ENCODE measurements around the gene FADS1.

Gene FADS1

DNA sequence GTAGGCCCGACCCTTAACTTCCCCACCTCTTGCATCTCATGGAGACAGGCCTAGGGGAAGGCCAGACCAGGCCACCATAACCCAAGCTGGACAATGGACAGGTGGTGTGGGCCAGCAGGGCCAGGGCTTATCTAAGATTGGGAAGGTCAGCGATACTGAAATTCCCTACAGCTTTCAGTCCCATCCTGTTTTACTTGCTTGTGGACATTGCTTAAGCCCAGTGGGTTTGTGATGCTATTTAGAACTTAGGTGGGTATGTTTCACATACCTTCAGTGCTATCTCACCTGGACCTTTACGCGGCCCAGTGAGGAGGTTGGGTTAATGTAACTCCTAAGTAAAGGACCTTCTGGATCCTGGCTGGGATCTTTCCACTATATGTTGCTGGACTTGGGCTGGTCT, 13.0 kb upstream of the FADS1 start:
- intact Hi-C loops (cut with DNase I), result no loop called here
- no peak for DNase-seq

DNA sequence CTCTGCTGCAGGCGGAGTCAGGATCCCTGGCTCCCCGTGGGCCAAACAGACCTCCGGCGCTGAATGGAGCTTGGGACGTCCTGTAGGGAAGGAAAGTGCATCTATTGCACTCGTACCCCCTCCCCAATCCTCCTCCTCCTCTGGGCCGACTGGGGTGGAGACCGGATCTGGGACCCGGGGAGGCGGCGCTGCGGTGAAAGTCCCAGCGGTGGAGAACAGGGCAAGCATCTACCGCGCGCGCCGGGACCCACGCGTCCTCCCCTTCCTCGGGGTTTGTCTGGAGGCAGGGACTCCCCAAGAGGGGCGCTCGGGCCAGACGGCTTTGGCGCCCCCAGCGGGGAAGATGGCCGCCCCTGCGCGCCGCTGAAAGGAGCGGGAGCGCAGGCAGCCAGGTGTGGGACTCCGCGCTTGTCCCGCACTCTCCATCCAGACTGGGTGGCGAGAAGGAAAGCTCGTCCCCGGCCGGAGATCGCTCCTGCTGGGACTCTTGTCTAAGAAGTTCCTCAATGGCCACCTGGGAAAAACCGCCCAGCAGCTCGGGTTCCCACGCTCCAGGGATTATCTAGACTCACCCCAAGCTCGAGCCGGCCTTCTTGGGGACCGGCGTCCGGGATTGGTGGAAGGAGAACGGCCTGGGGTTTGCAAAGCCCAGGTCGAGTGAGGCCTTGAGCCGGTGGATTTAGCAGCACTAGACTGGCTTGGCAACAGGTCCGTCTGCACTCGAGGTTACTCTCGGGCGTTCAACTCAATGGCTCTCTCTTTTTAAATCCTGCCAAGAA, 12.0 kb upstream of the FADS1 start:
- intact Hi-C loops (cut with DNase I), result no loop called here
- peak in 35 of 42 donors; percentile 14 to 72 (median 42) for DNase-seq

DNA sequence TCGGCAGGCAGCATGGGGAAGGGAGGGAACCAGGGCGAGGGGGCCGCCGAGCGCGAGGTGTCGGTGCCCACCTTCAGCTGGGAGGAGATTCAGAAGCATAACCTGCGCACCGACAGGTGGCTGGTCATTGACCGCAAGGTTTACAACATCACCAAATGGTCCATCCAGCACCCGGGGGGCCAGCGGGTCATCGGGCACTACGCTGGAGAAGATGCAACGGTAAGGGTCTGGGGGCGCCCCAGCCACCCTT, 11.5 kb upstream of the FADS1 start:
- DNase-seq, result peak in 1 of 42 donors; percentile 49
- intact Hi-C loops (cut with DNase I), result no loop called here

DNA sequence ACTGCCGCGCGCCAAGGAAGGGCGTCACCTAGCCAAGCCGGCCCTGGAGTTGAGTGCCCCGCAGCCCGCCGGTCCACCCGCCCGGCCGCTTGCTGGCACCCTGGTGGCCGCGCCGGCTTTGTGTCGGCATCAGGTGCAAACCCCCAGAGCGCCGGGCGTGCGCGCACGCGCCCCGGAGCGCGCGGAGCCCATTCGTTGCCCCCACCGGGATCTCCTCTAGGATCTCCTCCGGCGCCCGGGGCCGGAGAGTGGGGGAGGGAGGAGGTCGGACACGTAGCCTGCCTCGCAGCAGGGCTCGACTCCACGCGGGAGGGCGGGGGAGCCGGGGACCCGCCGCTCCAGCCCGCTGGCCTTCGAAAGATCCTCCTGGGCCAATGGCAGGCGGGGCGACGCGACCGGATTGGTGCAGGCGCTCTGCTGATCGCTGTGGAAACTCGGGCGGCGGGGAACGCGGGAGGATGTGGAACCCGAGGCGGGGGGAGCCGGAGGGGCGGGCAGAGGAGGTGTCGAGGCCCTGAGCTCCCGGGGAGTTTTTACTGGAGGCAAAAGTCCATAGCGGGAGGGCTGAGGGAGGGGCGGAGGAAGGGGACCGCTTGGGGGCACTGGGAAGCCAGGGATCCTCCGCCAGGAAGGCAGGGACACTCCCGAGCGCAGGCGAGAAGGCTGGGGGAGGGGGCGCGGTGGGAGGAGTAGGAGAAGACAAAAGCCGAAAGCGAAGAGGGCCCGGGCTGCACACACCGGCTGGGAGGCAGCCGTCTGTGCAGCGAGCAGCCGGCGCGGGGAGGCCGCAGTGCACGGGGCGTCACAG, 11.0 kb upstream of the FADS1 start, which contains the start of gene FADS2:
TSS of gene FADS2 (plus strand) at position 730 of the 808 bp plus-strand sequence. CDS start 91 bp downstream, outside the sequence.
- peak; percentile 83 to 98 (median 94) for DNase-seq
- intact Hi-C loops (cut with DNase I), result no loop called here

DNA sequence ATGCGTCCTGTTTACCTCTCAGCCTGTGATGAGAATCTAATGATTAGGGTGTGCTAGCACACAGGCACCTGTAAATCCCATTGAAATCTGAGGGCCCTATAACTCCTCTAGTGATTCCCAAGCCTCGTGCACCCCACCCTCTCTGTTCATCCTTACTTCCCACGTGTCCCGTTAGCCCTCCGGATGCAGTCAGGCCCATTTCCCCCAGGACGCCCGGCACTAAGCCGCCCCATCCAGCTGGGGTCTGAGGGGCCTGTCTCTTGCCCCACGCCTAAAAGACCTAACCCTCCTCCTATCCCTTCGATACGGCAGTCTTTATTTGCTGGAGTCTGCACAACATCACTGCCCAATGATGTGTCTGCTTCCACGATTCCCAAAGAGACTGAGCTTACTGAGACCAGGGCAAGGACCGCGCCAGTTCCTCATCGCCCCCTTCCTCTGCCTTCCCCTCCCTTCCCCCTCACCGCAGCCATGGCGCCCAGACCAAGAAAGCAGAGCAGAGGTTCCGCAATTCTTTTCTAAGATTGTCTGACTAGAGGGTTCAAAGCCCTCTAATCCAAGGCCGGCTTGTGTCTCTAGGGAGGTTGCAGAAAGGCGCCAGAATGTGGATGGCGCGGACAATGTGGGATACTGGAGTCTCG, 10.2 kb upstream of the FADS1 start:
- intact Hi-C loops (cut with DNase I), result no loop called here
- peak in 7 of 42 donors; percentile 15 to 55 (median 35) for DNase-seq

DNA sequence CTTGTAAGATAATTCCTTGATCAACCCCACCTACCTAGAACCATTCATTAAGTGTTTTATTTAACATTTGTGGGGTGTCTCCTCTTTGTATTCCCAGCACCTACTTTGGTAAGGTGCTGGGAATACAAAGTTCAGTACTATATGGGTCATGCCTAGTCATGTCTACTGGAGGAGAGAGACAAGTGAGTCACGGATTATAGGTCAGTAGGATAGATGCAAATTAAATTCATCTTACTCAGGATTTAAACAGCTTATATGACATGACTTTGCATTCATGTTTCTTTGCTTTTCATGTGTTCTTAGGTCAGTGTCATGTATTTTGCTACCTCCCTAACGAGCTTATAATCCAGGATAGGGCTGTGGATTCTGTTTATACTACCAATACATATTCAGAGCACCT, 3.4 kb upstream of the FADS1 start:
- intact Hi-C loops (cut with DNase I), result no loop called here

DNA sequence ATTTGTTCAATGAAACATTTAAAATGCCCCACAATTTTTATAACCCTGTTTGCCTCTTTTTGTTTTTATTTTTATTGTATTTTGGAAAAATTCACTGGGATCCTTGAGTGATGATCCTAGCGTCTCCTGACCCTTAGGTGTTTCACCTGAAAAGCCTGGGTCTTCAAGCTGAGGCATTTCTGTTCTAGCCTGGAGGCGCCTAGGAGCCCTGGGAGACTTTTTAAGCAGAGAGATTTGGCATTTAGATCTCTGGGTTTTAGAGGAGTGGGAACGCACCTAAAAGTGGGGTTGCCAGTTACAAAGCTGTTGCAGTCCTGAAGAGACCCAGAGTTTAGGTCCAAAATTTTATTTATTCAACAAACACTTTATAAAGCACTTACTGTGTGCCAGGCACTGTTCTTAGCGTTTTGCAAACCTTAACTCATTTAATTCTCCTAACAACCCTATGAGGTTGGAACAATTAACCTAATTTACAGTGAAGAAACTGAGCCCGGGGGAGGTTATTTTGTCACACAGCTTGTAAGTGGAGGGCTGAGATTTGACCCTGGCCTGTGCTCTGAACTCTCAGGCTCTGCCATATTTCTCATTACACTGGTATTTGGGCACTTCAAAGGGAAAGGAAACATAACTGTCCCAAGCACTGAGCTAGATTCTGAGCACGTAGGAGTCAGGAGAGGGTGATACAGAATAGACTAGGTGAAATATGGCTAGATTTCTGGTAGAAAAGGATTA, 834 bp upstream of the FADS1 start:
- no peak for DNase-seq
- intact Hi-C loops (cut with DNase I), result no loop called here

More for the DNA sequence above, 3.4 kb upstream of the FADS1 start:
- no peak for DNase-seq

DNA sequence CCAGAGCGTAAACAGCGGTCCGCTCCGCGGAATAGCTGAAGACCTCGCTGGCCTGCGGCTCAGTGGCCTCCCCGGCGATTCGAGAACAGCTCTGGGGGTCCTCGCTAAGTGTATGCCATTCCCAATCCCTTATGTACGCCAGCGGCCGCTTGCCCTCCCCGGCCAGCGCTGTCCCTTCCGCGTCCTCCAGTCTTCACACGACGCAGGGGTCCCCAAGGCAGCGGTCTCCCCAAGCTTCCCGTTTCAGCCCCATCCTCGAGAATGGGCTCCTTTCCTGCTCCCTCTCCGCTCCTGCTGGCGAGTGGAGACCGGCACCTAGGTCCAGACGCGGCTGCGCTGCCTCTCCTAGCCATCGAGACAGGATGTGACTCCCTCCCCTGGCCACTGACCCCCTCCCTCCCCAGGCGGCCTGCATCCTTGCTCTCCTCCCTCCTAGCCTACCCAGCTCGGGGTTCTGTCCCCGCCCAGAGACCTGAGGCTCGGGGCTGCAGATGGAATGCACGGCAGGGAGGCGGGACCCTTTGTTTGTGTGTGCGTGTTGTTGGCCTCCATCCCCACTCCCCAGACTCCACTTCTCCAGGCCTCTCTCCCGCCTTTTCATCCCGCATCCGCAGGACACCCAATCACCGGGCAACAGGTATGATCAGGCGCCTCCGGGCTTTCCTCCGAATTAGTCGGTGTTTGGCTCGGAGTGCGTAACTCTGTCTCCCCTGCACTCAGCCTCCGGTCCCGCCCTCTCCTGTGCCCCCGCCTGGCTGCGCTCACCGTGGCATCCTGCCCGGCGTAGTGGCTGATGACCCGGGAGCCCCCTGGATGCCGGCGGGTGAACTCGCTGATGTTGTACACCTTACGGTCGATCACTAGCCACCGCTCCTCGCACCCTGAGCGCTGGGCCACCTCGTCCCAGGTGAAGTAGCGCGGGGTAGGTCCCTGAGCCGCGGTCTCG, 740 bp downstream of the FADS1 start:
- intact Hi-C loops (cut with DNase I), result no loop called here
- DNase-seq, result peak; percentile 37 to 84 (median 68)

DNA sequence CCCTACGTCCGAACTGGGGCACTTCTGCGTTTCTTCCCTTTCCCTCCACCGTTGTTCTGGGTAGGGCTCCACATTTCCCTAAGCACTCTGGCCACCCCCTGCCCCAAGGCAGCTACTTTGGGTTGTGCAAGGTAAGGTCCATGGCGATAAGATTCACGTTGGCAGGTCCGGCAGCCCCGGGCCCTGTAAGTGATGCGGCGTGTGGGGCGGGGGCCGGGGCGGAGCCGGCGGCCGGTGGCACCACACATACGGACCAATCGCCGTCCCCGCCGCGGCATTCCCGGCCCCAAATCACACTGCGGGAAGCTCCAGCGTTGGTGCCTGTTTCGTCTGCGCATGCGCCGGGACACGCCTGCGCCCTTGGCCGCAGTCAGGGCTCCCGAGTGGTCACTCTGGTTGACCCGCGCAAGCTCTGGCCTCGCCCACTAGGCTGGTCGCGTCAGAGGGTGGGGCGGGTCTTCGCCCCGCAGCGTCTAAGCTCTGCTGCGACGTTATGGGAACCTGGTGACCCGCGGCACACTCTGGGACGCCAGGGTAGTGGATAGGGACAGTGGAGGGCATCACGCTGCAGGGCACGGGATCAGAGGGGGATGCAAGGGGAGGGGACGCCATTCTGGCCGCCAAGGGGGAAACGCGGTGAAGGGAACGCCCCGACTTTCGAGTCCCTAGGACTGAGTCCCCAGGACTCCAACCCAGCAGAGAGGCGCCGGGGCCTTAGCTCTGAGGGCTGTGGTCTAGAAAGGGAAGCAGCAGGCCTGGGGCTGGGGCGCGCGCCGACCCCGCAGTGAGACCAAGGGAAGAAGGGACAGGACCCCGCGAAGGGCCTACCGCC, 1.6 kb downstream of the FADS1 start:
- peak; percentile 93 to 99 (median 97) for DNase-seq
- intact Hi-C loops (cut with DNase I), result no loop called here

DNA sequence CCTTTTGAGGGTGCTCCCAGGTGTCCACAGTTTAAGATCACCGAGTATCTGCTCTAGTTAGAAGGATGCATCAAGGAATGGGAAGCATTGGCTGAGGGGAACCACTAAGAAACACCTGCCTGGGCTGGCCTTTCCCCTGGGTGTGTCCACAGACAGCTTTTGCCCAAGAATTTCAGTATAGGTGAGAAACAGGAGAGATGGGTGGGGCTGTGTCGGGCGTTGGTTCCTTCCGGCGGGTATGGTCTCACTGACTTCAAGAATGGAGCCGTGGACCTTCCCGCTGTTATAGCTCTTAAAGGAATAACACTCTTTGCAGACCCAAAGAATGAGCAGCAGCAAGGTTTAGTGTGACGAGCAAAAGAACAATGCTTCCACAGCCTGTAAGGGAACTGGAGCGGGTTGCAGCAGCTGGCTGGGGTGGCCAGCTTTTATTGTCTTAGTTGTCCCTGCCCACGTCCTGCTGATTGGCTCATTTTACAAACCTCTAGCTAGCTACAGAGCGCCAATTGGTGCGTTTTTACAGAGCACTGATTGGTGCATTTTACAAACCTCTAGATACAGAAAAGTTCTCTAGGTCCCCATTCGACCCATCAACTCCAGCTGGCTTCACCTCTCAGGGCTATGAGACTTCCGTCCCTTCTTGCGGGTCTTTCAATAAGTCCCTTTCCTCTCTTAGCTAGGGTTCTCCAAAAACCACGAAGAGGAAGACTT, 2.4 kb downstream of the FADS1 start:
- DNase-seq, result peak in 40 of 42 donors; percentile 21 to 79 (median 62)
- intact Hi-C loops (cut with DNase I), result no loop called here

DNA sequence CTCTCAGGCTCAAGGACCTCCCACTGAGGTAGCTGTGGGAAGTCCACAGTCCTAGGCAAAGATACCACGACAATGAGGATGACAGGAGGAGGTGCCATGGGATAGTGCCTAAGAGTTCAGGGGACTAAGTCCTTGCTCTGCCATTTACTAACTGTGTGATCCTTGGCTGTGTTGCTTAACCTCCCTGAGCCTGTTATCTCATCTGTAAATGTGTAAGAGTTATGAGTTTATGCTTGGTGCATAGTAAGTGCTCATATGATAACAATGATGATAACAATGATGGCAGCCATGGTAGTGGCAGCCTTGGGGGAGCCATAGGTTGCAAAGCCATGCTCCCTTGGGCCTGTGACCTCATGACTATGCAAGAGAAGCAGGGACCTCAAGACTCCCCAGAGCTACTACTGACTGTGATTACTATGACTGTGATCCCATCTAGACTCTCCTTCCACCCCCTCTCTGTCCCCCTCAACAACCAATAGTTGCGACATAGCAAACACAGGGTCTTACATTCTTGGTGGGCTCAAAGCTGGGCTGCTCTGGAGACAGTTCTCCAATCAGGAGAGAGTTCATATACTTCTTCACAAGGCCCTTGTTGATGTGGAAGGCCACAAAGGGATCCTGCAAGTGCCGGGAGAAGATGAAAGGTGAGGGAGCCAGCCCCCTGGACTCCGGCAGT, 3.9 kb downstream of the FADS1 start:
- no peak for DNase-seq
- intact Hi-C loops (cut with DNase I), result no loop called here

DNA sequence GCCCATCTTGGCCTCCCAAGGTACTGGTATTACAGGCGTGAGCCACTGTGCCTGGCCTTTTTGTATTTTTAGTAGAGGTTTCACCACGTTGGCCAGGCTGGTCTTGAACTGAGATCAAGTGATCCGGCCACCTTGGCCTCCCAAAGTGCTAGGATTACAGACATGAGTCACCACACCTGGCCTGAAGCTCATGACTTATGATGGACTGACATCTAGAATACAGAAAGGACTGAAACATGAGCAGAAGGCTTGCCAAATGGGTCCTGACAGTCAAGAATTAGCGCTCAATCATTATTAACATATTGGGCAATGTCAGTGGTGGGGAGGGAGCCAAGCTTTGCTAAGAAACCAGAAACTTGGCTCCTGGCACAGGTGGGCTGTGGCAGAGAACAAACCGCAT, 5.0 kb downstream of the FADS1 start:
- no peak for DNase-seq
- intact Hi-C loops (cut with DNase I), result no loop called here

DNA sequence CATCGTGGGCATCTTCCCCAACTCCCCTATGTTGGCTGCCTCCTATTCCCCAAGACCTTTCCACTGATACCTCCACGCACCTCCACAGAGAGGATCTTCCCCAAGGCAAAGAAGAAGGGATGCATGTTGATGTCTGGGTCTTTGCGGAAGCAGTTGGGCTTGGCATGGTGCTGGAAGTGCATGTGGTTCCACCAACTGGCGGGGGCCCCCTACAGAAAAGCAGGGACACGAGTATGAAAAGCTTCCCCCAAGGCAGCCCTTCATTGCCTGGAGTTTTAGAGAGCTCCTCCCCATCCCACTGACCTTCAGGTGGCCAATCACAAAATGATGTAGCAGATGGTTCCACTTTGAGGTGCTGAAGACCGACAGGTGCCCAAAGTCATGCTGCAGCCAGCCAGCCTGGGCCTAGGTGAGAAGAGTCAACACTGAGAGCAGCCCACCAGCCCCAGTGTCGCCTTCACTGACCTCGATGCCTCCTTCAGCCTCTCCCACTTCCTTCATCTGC, 6.1 kb downstream of the FADS1 start:
- no peak for DNase-seq
- intact Hi-C loops (cut with DNase I), result no loop called here

DNA sequence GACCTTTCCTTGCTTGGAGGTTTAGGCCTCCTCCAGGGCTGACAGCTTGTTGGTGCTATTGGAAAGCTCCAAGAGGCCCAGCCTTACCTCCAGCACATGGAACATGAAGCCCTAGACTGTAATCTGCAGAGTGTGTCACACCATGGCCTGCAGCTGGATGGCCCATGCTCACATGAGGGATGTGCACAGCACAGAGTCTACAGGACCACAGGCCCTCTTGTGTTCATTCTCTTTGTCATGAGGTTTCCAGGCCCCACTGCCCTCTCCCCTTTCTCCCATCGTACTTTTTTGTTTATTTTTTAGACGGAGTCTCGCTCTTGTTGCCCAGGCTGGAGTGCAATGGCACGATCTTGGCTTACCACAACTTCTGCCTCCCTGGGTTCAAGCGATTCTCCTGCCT, 10.0 kb downstream of the FADS1 start:
- intact Hi-C loops (cut with DNase I), result no loop called here
- DNase-seq, result no peak

DNA sequence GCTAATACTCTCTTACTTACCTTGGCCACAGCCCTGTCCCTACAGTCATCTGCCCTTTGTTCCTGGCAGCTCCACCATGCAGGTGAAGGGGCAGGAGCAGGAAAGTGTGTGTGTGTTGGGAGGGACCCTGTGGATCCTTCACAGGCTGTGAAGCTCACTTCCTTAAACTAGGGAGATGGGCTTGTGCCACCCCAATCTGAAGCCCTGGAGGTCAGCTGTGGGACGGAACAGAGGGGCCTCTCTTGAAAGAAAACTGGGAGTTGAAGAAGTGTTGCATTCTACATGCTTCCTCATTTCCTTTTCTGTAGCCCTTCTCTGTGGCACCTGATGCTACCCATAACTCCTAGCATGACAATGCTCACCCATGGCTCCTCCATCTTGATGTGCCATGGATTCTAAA, 11.7 kb downstream of the FADS1 start:
- DNase-seq, result no peak
- intact Hi-C loops (cut with DNase I), result no loop called here
